Tibial nerve (tissue), 4 donors: ENCODE measurements around the gene NFKBIL1. TPM values are rescaled to one million over a fixed set of nuclear protein-coding genes. Genes with fewer than 3 reads are reported as not detected.
A peak's percentile ranks its signal among the peaks of the same experiment; 100 is the strongest.

ENCODE experiments used
- DNase-seq, 2 donors: peaks; one replicate each; pipeline ENCODE4 v3.0.0-alpha.2; 2019; ENCODE audit warnings: low spot score in 2 of 2
- H3K27ac ChIP-seq, 4 donors: fragments of 200-600 bp; sonication (generic) in 3 of 4; one replicate each; pipeline ENCODE4 v1.5.1; 2017 to 2019; ENCODE audit warnings: mild to moderate bottlenecking in 1 of 4
- H3K27me3 ChIP-seq, 2 donors: fragments of 200-600 bp; sonication (generic) in 1 of 2; one replicate each; pipeline versions ENCODE4 v1.5.1 to v1.6.0; 2017 to 2019
- H3K36me3 ChIP-seq, 3 donors: fragments of 200-600 bp; sonication (generic); one replicate each; pipeline ENCODE4 v1.5.1; 2018 to 2019
- H3K4me1 ChIP-seq, 4 donors: fragments of 200-600 bp; sonication (generic) in 3 of 4; one replicate each; pipeline ENCODE4 v1.5.1; 2017 to 2019
- H3K4me3 ChIP-seq, 4 donors: fragments of 200-600 bp; sonication (generic) in 3 of 4; one replicate each; pipeline ENCODE4 v1.5.1; 2017 to 2019; ENCODE audit warnings: mild to moderate bottlenecking in 1 of 4, moderate library complexity in 1 of 4
- H3K9me3 ChIP-seq, 4 donors: fragments of 200-600 bp; sonication (generic) in 3 of 4; one replicate each; pipeline ENCODE4 v1.5.1; 2017 to 2019
- EP300 ChIP-seq, 2 donors: sonication (generic); formaldehyde crosslinking; IDR thresholded peaks; one replicate each; pipeline ENCODE4 v1.6.1; 2017; ENCODE audit warnings: antibody characterized with exemption in 2 of 2, mild to moderate bottlenecking in 1 of 2
- POLR2A ChIP-seq, 2 donors: fragments of 450-650 bp; IDR thresholded peaks; one replicate each; pipeline ENCODE4 v1.6.1; 2017; ENCODE audit warnings: antibody characterized with exemption in 2 of 2, mild to moderate bottlenecking in 2 of 2, moderate library complexity in 2 of 2
- WGBS, 2 donors: methylation state at CpG; one replicate each; pipeline ENCODE4 v1.1.5; 2018; 5-methylcytosine and 5-hydroxymethylcytosine counted together
- total RNA-seq, 4 donors: library from RNA; depleted of rRNA; stranded (reverse); fragments of >200 nt; gene quantifications; one replicate each; pipeline ENCODE4 v1.1.0, GENCODE V29; 2016
- TF ChIP-seq, protein P1 (sequence below), 5 experiments: fragments of 200-600 bp in 3 of 5; fragments of 450-650 bp in 2 of 5; sonication (generic) in 3 of 5; IDR thresholded peaks; one replicate each; pipeline ENCODE4 v1.5.1; 2016 to 2019; ENCODE audit warnings: antibody characterized with exemption in 5 of 5, mild to moderate bottlenecking in 3 of 5, moderate library complexity in 2 of 5

The NFKBIL1 gene
- total RNA-seq, 4 donors from 2014 or later = 26.2 to 30.2 (median 27.7) TPM

DNA sequence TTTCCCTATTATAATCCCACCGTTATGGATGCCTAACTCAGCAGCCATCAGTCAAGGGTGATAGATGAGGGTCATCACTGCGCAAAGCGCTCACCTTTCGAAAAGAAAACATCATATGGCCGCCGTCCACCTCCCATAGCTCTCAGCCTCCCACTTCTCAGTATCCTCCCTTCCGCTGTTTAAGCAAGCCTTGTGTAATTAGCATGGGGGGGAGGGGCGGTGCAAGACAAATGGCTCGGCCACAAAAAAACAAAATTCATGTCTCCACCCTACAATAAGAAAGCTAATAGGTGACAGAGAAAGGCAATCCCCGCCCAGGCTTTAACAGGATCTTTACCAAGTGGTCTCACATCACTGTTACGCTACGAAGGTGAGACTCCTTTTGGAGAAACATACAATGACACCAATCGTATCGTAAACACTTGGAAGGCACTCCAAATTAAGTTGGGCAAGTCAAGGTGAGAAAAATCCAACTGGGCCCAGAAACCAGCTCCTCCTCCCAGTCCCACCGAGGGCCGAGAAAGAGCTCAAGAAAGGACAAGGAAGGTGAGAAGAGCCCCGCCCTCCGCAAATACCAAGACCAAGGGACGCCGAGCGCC lies 6.2 kb upstream of the NFKBIL1 start:
- no peaks in the 10 kb centered on the region for H3K27me3 ChIP-seq
- peaks cover 0 to 42% (median 25%) of the 10 kb centered on the region in 3 donors for H3K36me3 ChIP-seq
- H3K4me3 ChIP-seq = peak overlapping the region; percentile 65 to 84 (median 74)
- H3K27ac ChIP-seq = peak overlapping the region; percentile 93 to 99 (median 98)
- no peak for TF ChIP-seq EP300 (IDR thresholded peaks at IDR 0.05)
- TF ChIP-seq POLR2A (IDR thresholded peaks at IDR 0.05) = no peak
- peaks cover 4 to 59% (median 25%) of the 10 kb centered on the region in 4 donors for H3K4me1 ChIP-seq
- DNase-seq = peak in 1 of 2 donors; percentile 66
- 0 to 1% methylated on average over 21 of the region's 21 CpGs for WGBS, 2 donors
- no peaks in the 10 kb centered on the region for H3K9me3 ChIP-seq

DNA sequence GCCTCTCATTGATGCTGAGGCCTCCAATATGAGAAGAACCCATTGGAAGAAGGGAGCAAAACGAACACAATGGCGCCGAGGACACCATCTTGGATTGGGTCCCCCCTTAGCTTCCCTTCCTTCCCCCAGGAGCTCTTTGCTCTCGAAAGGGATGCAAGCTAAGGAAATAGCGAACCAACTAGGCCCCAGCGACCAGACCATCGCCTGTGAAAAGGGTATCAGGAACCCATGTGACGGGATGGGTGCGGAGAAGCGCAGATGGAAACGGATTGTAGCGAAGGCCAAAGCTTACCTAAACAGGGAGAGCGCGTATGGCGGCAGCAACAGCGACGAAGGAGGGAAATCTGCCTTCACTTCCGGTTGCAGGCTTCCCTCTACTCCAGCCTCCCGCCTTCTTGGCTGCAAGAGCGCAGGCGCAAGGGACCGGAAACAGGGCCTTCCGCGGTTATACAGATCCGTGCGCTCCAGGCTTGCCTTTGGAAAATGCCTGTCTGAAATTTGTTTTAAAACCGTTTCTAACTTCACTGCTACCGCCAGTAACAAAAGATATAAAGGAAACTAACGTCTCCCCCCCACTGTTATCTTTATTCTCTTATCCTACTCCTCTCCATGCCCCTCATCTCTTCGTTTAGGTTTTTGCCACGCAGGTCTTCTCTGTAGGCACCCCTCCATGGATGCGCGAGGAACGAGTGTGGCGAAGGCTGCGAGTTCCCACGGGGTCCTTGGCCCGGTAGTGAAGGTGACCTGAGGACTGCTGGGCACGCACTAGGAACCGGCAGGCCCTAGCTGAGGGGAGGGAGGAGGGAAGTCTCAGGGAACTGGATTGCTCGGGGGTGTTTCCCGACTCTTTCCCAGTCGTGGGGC lies 5.5 kb upstream of the NFKBIL1 start, which contains the start of gene DDX39B:
TSS of gene DDX39B (minus strand) at position 346 of the 864 bp plus-strand sequence. CDS start 1,471 bp downstream, outside the sequence.
- 1% methylated on average over 43 of the region's 43 CpGs for WGBS, 2 donors

DNA sequence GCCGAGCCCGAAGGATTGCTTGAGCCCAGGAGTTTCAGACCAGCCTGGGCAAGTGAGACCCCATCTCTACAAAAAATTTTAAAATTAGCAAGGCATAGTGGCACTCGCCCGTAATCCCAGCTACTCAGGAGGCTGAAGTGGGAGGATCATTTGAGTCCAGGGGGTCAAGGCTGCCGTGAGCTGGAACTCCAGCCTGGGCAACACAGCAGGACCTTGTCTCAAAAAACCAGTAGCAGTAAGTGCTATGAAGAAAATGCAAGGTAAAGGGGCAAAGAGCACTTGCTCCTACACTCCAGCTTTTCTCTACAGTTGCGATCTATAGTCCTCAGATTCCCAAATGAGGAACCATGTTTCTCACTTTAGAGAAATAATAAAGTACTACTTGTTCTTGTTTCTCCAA lies 3.8 kb upstream of the NFKBIL1 start:
- Histone ChIP-seq H3K36me3 (peaks cover 3 to 17% (median 4%) of the 10 kb centered on the region in 3 donors), H3K4me3 (no peak overlapping the region), H3K27ac (peak overlapping the region in 1 of 4 donors; percentile 99), H3K9me3 (no peaks in the 10 kb centered on the region), H3K27me3 (no peaks in the 10 kb centered on the region), H3K4me1 (peaks cover 4 to 58% (median 35%) of the 10 kb centered on the region in 4 donors)
- DNase-seq = no peak
- 91 to 93% methylated on average over 6 of the region's 6 CpGs for WGBS, 2 donors
- TF ChIP-seq, protein P1, sequence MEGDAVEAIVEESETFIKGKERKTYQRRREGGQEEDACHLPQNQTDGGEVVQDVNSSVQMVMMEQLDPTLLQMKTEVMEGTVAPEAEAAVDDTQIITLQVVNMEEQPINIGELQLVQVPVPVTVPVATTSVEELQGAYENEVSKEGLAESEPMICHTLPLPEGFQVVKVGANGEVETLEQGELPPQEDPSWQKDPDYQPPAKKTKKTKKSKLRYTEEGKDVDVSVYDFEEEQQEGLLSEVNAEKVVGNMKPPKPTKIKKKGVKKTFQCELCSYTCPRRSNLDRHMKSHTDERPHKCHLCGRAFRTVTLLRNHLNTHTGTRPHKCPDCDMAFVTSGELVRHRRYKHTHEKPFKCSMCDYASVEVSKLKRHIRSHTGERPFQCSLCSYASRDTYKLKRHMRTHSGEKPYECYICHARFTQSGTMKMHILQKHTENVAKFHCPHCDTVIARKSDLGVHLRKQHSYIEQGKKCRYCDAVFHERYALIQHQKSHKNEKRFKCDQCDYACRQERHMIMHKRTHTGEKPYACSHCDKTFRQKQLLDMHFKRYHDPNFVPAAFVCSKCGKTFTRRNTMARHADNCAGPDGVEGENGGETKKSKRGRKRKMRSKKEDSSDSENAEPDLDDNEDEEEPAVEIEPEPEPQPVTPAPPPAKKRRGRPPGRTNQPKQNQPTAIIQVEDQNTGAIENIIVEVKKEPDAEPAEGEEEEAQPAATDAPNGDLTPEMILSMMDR (IDR thresholded peaks at IDR 0.05) = no peak
- no peak for TF ChIP-seq EP300 (IDR thresholded peaks at IDR 0.05)
- TF ChIP-seq POLR2A (IDR thresholded peaks at IDR 0.05) = no peak

More for the DNA sequence above, 5.5 kb upstream of the NFKBIL1 start, which contains the start of gene DDX39B:
- Histone ChIP-seq H3K9me3 (no peaks in the 10 kb centered on the region), H3K36me3 (peaks cover 0 to 35% (median 19%) of the 10 kb centered on the region in 3 donors), H3K4me3 (peak within 1 kb of the TSS; percentile 65 to 84 (median 74)), H3K27me3 (no peaks in the 10 kb centered on the region), H3K4me1 (peaks cover 4 to 62% (median 27%) of the 10 kb centered on the region in 4 donors), H3K27ac (peak within 1 kb of the TSS; percentile 93 to 99 (median 98))
- peak; percentile 89 to 91 for DNase-seq
- TF ChIP-seq EP300 (IDR thresholded peaks at IDR 0.05) (peak; percentile 89 to 99), POLR2A (IDR thresholded peaks at IDR 0.05) (peak; percentile 87 to 89)
- TF ChIP-seq, protein P1 (IDR thresholded peaks at IDR 0.05) = peak in 1 of 5 experiments; percentile 28

DNA sequence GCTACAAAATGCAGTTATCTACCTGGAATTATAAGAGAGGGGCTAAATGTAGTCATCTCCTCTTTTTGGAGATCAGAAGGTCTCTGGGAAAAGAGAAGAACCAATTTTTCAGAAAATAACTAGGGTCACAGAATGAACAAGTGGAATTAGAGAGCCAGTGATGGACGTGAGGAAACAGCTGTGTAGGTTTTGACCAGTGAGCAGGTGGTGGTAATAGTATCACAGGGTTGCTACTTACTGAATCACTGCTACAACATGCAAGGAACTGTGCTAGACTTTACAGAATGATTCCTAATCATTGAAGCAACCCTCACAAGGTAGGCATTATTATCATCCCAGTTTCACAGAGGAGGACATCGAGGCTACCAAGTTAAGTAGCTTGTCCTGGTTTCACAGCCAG lies 2.7 kb upstream of the NFKBIL1 start:
- WGBS, 2 donors = 65 to 77% methylated on average over 2 of the region's 2 CpGs

DNA sequence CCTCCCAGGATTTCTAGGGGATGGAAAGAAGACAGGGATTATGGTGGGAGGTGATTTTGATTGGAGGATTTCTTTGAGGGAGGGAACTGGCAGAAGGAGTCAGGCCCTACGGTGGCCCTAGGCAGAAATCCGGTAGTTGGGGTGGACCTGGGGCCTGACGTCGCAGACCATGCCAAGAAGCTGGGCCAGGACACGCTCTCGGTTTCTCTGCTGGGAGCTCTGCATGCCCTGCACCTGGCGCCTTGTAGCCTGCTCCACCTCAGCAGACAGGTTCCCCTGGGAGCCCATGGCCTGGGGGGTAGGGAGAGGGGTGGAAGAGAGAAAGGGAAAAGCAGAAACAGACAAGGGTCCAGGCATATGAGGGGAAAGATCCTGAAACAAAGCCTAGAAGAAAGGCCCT lies 2.1 kb upstream of the NFKBIL1 start:
- TF ChIP-seq EP300 (IDR thresholded peaks at IDR 0.05) = no peak
- TF ChIP-seq, protein P1 (IDR thresholded peaks at IDR 0.05) = no peak
- no peak for TF ChIP-seq POLR2A (IDR thresholded peaks at IDR 0.05)
- DNase-seq = no peak
- Histone ChIP-seq H3K27me3 (no peaks in the 10 kb centered on the region), H3K4me1 (peaks cover 0 to 46% (median 20%) of the 10 kb centered on the region in 4 donors), H3K36me3 (peaks cover 0 to 17% (median 3%) of the 10 kb centered on the region in 3 donors), H3K27ac (no peak overlapping the region), H3K9me3 (no peaks in the 10 kb centered on the region), H3K4me3 (no peak overlapping the region)
- WGBS, 2 donors = 71 to 76% methylated on average over 7 of the region's 7 CpGs

More for the DNA sequence above, 2.7 kb upstream of the NFKBIL1 start:
- no peaks in the 10 kb centered on the region for H3K27me3 ChIP-seq
- no peak overlapping the region for H3K27ac ChIP-seq
- no peak for DNase-seq
- no peak for TF ChIP-seq EP300 (IDR thresholded peaks at IDR 0.05)
- TF ChIP-seq, protein P1 (IDR thresholded peaks at IDR 0.05) = no peak
- no peak for TF ChIP-seq POLR2A (IDR thresholded peaks at IDR 0.05)
- no peaks in the 10 kb centered on the region for H3K9me3 ChIP-seq
- H3K4me3 ChIP-seq = no peak overlapping the region
- peaks cover 0 to 17% (median 3%) of the 10 kb centered on the region in 3 donors for H3K36me3 ChIP-seq
- H3K4me1 ChIP-seq = peaks cover 4 to 52% (median 27%) of the 10 kb centered on the region in 4 donors
